Kidney (tissue), 14 donors: ENCODE results near the gene OBSCN. TPM values are rescaled to one million over a fixed set of nuclear protein-coding genes. Genes with fewer than 3 reads are reported as not detected.
"Not testable (repeated sequence)": the region's sequence is repeated elsewhere in the genome, so short reads cannot be mapped to it uniquely, and the experiment has no call there.

ENCODE experiments used
- DNase-seq, 5 donors: peaks; one replicate each; pipeline ENCODE4 v3.0.0-alpha.2; 2013 to 2020
- FAIRE-seq: peaks from 2 replicates; lab custom pipeline; 2012; peaks lifted over from hg19 to GRCh38; lab: Jason Lieb, UNC
- H3K27ac ChIP-seq, 2 donors: one replicate each; pipeline ENCODE4 v1.7.0; 2013; ENCODE audit warnings: low read depth in 2 of 2, low read length in 2 of 2, inconsistent platforms in 1 of 2
- H3K27me3 ChIP-seq: one replicate; pipeline ENCODE4 v1.7.1; 2013; ENCODE audit warnings: low read length, inconsistent platforms; ENCODE audit not compliant: control insufficient read depth, insufficient read depth
- H3K36me3 ChIP-seq, 3 donors: one replicate each; pipeline versions ENCODE4 v1.7.0 to v1.7.1; 2013; ENCODE audit warnings: low read length in 3 of 3, control low read depth in 1 of 3, inconsistent platforms in 1 of 3; ENCODE audit not compliant: insufficient read depth in 3 of 3, control insufficient read depth in 2 of 3
- H3K4me1 ChIP-seq, 3 donors: one replicate each; pipeline versions ENCODE4 v1.7.0 to v1.7.1; 2013; ENCODE audit warnings: low read length in 3 of 3, inconsistent platforms in 1 of 3, low read depth in 1 of 3; ENCODE audit not compliant: control insufficient read depth in 2 of 3, insufficient read depth in 2 of 3
- H3K4me3 ChIP-seq, 3 donors: one replicate each; pipeline versions ENCODE4 v1.7.0 to v1.8.1; 2013; ENCODE audit warnings: low read length in 3 of 3, control low read depth in 1 of 3, inconsistent platforms in 1 of 3
- H3K9ac ChIP-seq, 3 donors: one replicate each; pipeline versions ENCODE4 v1.7.0 to v1.7.1; 2013; ENCODE audit warnings: low read length in 3 of 3, control low read depth in 1 of 3, inconsistent platforms in 1 of 3
- H3K9me3 ChIP-seq, 3 donors: one replicate each; pipeline versions ENCODE4 v1.7.0 to v1.7.1; 2013; ENCODE audit warnings: low read length in 3 of 3, control low read depth in 1 of 3, inconsistent platforms in 1 of 3; ENCODE audit not compliant: control insufficient read depth in 2 of 3, insufficient read depth in 1 of 3
- intact Hi-C: fragments of 100-400 bp; cut with DNase I; formaldehyde crosslinking; loops from one replicate; pipeline ENCODE4 v1.11.1; 2022
- polyA plus RNA-seq: library from polyadenylated mRNA; stranded (reverse); fragments of 350-450 nt; fragmentation: Illumina TruSeq; extraction: RNeasy Lipid Tissue Mini Kit (QIAGEN cat#74804); gene quantifications from one replicate; pipeline ENCODE4 v1.2.3, GENCODE V29; 2014; ENCODE audit warnings: low read depth, low replicate concordance; ENCODE audit not compliant: insufficient read depth
- total RNA-seq: library from RNA; stranded (reverse); fragmentation: NEBNext Ultra II Directional; extraction: Animal tissue kit (Norgen Biotek cat#: 25700); gene quantifications from one replicate; pipeline ENCODE4 v1.2.1, GENCODE V29; 2021
- TF ChIP-seq, protein P1 (sequence below): IDR thresholded peaks from 3 replicates; pipeline ENCODE4 v1.5.1; 2012; ENCODE audit warnings: mild to moderate bottlenecking, moderate library complexity, borderline replicate concordance; ENCODE audit not compliant: insufficient read depth; ENCODE audit errors: extremely low read depth
- donor health status: control.
- donor health status: control.
- donor health status: control.
- donor health status: control.
- donor health status: control.
- donor health status: DM: yes; HTN: yes; CAD: no.
- donor health status: Normal renal cell carcinoma (clear cell type).

Gene OBSCN
- total and polyA plus RNA-seq, 2 donors from 2014 or later, result 14.5 to 30.0 TPM

DNA sequence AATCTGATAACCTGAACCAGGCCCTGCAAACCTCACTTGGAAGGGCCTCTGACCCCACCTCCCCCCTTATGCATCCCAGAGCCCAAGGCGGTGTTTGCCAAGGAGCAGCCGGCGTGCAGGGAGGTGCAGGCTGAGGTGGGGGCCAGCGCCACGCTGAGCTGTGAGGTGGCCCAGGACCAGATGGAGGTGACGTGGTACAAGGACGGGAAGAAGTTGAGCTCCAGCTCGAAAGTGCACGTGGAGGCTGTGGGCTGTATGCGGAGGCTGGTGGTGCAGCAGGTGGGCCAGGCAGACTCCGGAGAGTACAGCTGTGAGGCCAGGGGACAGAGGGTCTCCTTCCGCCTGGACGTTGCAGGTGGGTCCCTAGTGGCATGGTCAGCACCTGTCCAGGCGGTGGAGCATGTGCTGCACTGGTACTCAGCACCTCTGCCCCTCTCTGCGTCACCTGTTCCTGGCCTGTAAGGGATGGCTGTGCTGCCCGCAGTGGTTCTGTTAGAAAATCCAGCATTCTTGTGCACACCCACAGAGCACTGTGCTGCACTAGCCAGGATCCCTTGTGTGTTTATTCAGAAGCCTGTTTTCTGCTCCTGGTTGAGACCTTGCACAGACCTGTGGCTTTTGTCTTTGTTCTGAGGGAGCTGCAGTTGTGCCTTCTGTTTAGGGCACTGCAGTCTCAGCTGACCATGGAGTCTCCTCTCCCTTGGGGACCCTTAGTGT lies 11.6 kb downstream of the OBSCN start:
- H3K4me3 ChIP-seq, result no peak overlapping the region
- H3K36me3 ChIP-seq, result peaks cover 0 to 3% (median 0%) of the 10 kb centered on the region in 3 donors
- FAIRE-seq (no peak), DNase-seq (no peak)
- TF ChIP-seq, protein P1, sequence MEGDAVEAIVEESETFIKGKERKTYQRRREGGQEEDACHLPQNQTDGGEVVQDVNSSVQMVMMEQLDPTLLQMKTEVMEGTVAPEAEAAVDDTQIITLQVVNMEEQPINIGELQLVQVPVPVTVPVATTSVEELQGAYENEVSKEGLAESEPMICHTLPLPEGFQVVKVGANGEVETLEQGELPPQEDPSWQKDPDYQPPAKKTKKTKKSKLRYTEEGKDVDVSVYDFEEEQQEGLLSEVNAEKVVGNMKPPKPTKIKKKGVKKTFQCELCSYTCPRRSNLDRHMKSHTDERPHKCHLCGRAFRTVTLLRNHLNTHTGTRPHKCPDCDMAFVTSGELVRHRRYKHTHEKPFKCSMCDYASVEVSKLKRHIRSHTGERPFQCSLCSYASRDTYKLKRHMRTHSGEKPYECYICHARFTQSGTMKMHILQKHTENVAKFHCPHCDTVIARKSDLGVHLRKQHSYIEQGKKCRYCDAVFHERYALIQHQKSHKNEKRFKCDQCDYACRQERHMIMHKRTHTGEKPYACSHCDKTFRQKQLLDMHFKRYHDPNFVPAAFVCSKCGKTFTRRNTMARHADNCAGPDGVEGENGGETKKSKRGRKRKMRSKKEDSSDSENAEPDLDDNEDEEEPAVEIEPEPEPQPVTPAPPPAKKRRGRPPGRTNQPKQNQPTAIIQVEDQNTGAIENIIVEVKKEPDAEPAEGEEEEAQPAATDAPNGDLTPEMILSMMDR, result no peak
- H3K27me3 ChIP-seq, result no peaks in the 10 kb centered on the region
- no peak overlapping the region for H3K9ac ChIP-seq
- intact Hi-C loops, result no loop called here
- no peaks in the 10 kb centered on the region for H3K4me1 ChIP-seq
- H3K9me3 ChIP-seq, result peaks cover 0 to 3% (median 0%) of the 10 kb centered on the region in 3 donors
- H3K27ac ChIP-seq, result no peak overlapping the region

DNA sequence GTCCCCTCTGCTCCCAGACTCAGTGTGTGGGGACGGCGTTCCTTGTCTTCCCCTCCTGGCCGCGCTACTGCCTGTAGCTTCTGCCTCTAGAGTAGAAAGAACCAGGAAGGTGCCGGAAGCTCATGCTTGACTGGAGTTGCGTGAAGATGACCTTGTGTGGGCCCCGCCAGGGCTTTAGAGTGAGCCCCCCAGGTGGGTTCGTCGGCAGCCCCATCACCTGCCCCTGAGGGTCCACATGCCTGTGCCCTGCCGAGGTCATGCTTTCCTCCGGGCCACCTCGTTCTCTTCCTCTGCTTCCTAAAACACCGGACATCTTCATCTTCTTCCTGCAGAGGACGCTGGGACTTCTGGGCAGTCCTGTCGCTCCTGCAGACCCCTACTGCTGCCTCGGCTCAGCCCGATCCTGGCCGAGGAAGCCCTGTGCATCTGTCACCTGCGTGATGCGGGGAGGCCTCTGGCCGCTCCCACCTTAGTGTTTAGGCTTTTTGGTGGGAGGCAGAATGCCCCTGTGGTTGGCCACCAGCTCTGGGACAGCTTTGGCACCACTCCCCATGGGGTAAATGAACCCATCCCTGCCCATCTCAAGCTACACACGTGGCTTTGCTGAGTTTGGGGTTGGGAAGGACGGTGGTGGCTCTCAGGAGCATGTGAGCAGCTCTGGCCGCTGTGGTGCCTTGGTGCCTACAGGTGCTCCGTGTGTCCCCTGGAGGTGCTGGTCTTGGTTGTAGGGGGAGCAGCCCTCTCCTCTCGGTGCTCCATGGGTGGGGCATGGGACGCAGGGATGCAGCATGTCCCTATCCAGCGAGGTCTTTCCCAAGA lies 12.3 kb downstream of the OBSCN start:
- TF ChIP-seq, protein P1, result no peak
- H3K9ac ChIP-seq, result no peak overlapping the region
- intact Hi-C loops, result no loop called here
- DNase-seq (no peak), FAIRE-seq (no peak)
- peaks cover 0 to 10% (median 0%) of the 10 kb centered on the region in 3 donors for H3K9me3 ChIP-seq
- H3K4me3 ChIP-seq, result no peak overlapping the region
- H3K27ac ChIP-seq, result no peak overlapping the region
- H3K4me1 ChIP-seq, result no peaks in the 10 kb centered on the region
- no peaks in the 10 kb centered on the region for H3K27me3 ChIP-seq
- H3K36me3 ChIP-seq, result peaks cover 3 to 5% (median 4%) of the 10 kb centered on the region in 3 donors

DNA sequence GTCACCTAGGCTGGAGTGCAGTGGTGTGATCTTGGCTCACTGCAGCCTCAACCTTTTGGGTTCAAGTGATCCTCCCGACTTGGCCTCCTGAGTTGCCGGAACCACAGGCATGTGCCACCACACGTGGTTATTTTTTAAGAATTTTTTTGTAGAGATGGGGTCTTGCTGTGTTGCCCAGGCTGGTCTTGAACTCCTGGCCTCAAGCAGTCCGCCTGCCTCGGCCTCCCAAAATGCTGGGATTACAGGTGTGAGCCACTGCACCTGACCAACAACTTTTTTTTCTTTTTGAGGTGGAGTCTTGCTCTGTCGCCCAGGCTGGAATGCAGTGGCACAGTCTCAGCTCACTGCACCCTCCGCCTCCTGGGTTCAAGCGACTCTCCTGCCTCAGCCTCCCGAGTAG lies 13.3 kb downstream of the OBSCN start:
- H3K9ac ChIP-seq, H3K27me3 ChIP-seq, DNase-seq, H3K4me3 ChIP-seq, intact Hi-C loops, H3K4me1 ChIP-seq, H3K27ac ChIP-seq, FAIRE-seq: not testable (repeated sequence)
- Histone ChIP-seq H3K9me3 (peaks cover 0 to 14% (median 0%) of the 10 kb centered on the region in 3 donors), H3K36me3 (peaks cover 4 to 12% (median 7%) of the 10 kb centered on the region in 3 donors)

- DNase-seq (no peak), FAIRE-seq (no peak)
- H3K4me1 ChIP-seq, result no peaks in the 10 kb centered on the region
- H3K36me3 ChIP-seq, result peaks cover 4 to 12% (median 7%) of the 10 kb centered on the region in 3 donors
- TF ChIP-seq, protein P1, result no peak
- H3K9ac ChIP-seq, result no peak overlapping the region
- no peak overlapping the region for H3K27ac ChIP-seq
- peaks cover 0 to 14% (median 0%) of the 10 kb centered on the region in 3 donors for H3K9me3 ChIP-seq
- intact Hi-C loops, result no loop called here
- no peaks in the 10 kb centered on the region for H3K27me3 ChIP-seq
- no peak overlapping the region for H3K4me3 ChIP-seq
Observed at GRCh38 chr1:228222548-228222947, 14.7 kb downstream of the OBSCN start.
